Measurements from ENCODE around the gene ZNF334.

ZNF334 gene

GRCh38 chr20:46544576-46544975 lies 31.2 kb upstream of the ZNF334 start:
- no peak overlapping the region for H3K9ac ChIP-seq
- no peaks in the 10 kb centered on the region for H3K79me2 ChIP-seq (ENCODE audit: insufficient read depth, low read depth)
- no peak overlapping the region for H2AFZ ChIP-seq (ENCODE audit: low read depth)
- TF ChIP-seq CTCF (conservative IDR thresholded peaks at IDR 0.05; ENCODE audit: low read depth, low read length): no peak
- no peaks in the 10 kb centered on the region for H3K36me3 ChIP-seq (ENCODE audit: insufficient read depth)
- no peak overlapping the region for H3K27ac ChIP-seq
- no peaks in the 10 kb centered on the region for H3K27me3 ChIP-seq (ENCODE audit: insufficient read depth, low read depth)
- H3K4me1 ChIP-seq (ENCODE audit: low read depth, poor library complexity, severe bottlenecking): peaks cover 14% of the 10 kb centered on the region
- 0 out of 2 replicates have a peak overlapping the region, but pooled peaks have one; percentile 4 for H3K4me2 ChIP-seq
- H3K4me3 ChIP-seq (IDR thresholded peaks at IDR 0.05; ENCODE audit: insufficient read depth, low read depth, low read length): no peak overlapping the region
- no peaks in the 10 kb centered on the region for H4K20me1 ChIP-seq (ENCODE audit: insufficient read depth)

- H3K79me2 ChIP-seq (ENCODE audit: insufficient read depth, low read depth): no peaks in the 10 kb centered on the region
- TF ChIP-seq CTCF (conservative IDR thresholded peaks at IDR 0.05; ENCODE audit: low read depth, low read length): no peak
- H3K27me3 ChIP-seq (ENCODE audit: insufficient read depth, low read depth): no peaks in the 10 kb centered on the region
- H4K20me1 ChIP-seq (ENCODE audit: insufficient read depth): no peaks in the 10 kb centered on the region
- no peak overlapping the region for H3K9ac ChIP-seq
- H3K4me3 ChIP-seq (IDR thresholded peaks at IDR 0.05; ENCODE audit: insufficient read depth, low read depth, low read length): no peak overlapping the region
- H3K27ac ChIP-seq: no peak overlapping the region
- no peak overlapping the region for H2AFZ ChIP-seq (ENCODE audit: low read depth)
- H3K36me3 ChIP-seq (ENCODE audit: insufficient read depth): no peaks in the 10 kb centered on the region
- H3K4me1 ChIP-seq (ENCODE audit: low read depth, poor library complexity, severe bottlenecking): peaks cover 14% of the 10 kb centered on the region
- no peak overlapping the region for H3K4me2 ChIP-seq
Measured at GRCh38 chr20:46543959-46544358, 30.6 kb upstream of the ZNF334 start.

- TF ChIP-seq CTCF (conservative IDR thresholded peaks at IDR 0.05; ENCODE audit: low read depth, low read length): no peak
- H2AFZ ChIP-seq (ENCODE audit: low read depth): no peak overlapping the region
- no peaks in the 10 kb centered on the region for H3K36me3 ChIP-seq (ENCODE audit: insufficient read depth)
- H3K27ac ChIP-seq: no peak overlapping the region
- no peaks in the 10 kb centered on the region for H3K27me3 ChIP-seq (ENCODE audit: insufficient read depth, low read depth)
- peaks cover 14% of the 10 kb centered on the region for H3K4me1 ChIP-seq (ENCODE audit: low read depth, poor library complexity, severe bottlenecking)
- no peak overlapping the region for H3K4me2 ChIP-seq
- H3K4me3 ChIP-seq (IDR thresholded peaks at IDR 0.05; ENCODE audit: insufficient read depth, low read depth, low read length): no peak overlapping the region
- no peaks in the 10 kb centered on the region for H4K20me1 ChIP-seq (ENCODE audit: insufficient read depth)
- no peak overlapping the region for H3K9ac ChIP-seq
- H3K79me2 ChIP-seq (ENCODE audit: insufficient read depth, low read depth): no peaks in the 10 kb centered on the region
Measured at GRCh38 chr20:46543033-46543432, 29.7 kb upstream of the ZNF334 start.

GRCh38 chr20:46541229-46541935 lies 28.0 kb upstream of the ZNF334 start:
- Histone ChIP-seq H2AFZ (ENCODE audit: low read depth) (no peak overlapping the region), H3K36me3 (ENCODE audit: insufficient read depth) (no peaks in the 10 kb centered on the region), H3K27ac (no peak overlapping the region), H3K4me2 (no peak overlapping the region), H4K20me1 (ENCODE audit: insufficient read depth) (no peaks in the 10 kb centered on the region), H3K4me1 (ENCODE audit: low read depth, poor library complexity, severe bottlenecking) (peaks cover 14% of the 10 kb centered on the region), H3K9ac (no peak overlapping the region), H3K79me2 (ENCODE audit: insufficient read depth, low read depth) (no peaks in the 10 kb centered on the region), H3K27me3 (ENCODE audit: insufficient read depth, low read depth) (no peaks in the 10 kb centered on the region), H3K4me3 (IDR thresholded peaks at IDR 0.05; ENCODE audit: insufficient read depth, low read depth, low read length) (no peak overlapping the region)
- TF ChIP-seq CTCF (conservative IDR thresholded peaks at IDR 0.05; ENCODE audit: low read depth, low read length): no peak
